ENCODE data around the gene POP5.
"Not testable (repeated sequence)": the region's sequence is repeated elsewhere in the genome, so short reads cannot be mapped to it uniquely, and the experiment has no call there.

The POP5 gene, protein sequence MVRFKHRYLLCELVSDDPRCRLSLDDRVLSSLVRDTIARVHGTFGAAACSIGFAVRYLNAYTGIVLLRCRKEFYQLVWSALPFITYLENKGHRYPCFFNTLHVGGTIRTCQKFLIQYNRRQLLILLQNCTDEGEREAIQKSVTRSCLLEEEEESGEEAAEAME

DNA sequence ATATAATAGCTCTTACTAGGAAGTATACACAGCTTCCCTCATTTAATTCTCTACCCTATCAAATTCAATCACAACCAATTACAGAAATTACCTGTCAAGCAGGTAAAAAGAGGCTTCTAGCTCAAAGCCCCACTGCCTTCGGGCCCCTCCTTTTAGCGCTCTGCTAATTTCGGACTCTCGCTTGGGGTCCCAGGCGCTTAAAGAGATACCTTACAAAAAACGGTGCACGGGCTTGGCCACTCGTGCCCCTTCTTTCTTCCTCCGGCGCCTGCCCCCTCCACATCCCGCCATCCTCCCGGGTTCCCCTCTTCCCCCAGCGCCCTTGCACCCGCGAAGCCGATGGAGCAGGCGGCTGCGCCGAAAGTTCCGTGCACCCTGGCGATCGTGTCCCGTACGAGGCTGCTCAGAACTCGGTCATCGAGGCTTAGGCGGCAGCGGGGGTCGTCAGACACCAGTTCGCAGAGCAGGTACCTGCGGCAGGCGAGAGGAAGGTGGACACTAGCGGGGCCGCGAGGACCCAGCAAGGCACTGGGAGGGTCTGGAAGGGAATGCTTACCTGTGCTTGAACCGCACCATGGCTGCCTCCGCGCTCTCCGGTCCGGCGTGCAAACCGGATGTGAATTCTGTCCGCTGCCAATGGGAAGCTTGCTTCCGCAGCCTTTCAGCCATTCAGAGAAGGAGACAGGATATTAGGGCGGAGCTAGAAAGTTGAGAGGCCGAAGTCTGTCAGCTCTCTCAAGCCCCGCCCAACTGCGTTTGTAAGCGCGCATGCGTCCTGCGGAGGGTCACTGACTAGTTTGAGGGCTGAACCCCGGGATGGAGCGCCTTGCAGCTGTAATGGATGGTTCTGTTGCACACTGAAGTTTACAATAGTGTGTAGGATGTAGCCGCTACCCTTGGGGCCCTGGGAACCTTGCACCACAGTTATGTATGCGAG is at the start of gene POP5:
Gene POP5 (minus strand): TSS at position 616 of the 937 bp plus-strand sequence. CDS start 40 bp downstream, at position 576.
- peak within 1 kb of the TSS; percentile 85 for H3K4me3 ChIP-seq (ENCODE audit: low read length)
- no peaks in the 10 kb centered on the region for H3K27me3 ChIP-seq (ENCODE audit: control insufficient read depth, insufficient read depth, low read length)
- peaks cover 21% of the 10 kb centered on the region for H3K4me1 ChIP-seq (ENCODE audit: control insufficient read depth, insufficient read depth, low read length)
- H3K36me3 ChIP-seq (ENCODE audit: control insufficient read depth, insufficient read depth, low read length) = peaks cover 8% of the 10 kb centered on the region
- peak within 1 kb of the TSS; percentile 87 for H3K9ac ChIP-seq (ENCODE audit: low read length)
- no peaks in the 10 kb centered on the region for H3K9me3 ChIP-seq (ENCODE audit: control insufficient read depth, low read length)

DNA sequence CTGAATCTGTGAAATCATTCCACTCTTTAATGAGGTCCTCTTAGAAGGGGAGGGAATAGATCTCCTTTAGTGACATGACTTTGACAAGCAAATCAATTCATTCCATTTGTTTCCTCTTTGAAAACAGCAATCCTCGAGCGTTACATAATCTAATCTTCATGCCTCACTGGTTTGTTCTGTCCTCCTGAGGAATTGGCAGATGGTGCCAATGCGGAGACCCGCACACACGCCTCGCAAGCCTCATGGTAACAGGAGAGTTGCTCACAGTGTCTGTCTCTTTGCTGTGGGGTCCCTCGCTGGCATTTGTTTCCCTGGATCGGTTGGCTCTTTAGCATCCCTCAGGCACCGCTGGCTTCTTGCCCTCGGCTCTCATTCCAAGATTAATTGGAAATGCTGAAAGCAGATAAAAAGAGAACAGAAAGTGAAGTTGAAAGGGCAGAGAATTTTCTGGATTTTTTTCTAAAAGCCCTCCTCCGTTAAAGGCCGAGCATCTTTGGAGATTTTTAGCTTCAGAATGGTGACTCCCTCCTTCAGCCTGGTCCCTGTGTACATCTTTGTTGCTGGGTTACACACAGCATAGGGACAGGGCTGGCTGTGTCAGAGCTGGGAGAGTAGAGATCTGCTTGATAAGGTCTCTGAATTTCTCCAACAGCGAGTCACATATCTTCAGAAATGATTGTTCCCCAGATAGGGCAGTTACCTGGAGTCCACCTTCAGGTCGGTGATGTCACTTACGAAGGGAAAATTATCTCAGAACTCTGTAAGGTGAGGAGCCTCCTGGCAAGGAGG is 49.1 kb upstream of the POP5 start:
- Histone ChIP-seq H3K36me3 (ENCODE audit: control insufficient read depth, insufficient read depth, low read length) (no peaks in the 10 kb centered on the region), H3K4me3 (ENCODE audit: low read length) (no peak overlapping the region), H3K9ac (ENCODE audit: low read length) (no peak overlapping the region)

DNA sequence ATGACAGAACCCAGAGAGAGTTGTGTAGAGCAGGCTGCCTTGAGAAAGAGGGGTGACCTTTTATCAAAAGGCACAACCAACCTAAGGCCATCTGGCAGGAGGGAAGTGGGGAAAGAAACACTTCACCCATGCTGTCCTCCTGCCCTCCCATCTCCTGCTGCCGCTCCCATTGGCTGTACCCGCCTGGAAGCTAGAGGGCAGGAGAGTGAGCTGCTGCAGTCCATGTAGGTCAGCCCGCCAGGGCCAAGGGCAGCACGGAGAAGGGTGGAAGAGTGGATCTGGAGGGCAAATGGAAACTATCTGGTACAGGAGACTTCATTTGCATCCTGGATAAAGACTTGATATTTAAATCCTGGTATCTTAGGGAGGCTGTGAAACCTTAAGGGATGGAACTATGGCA is 47.7 kb upstream of the POP5 start:
- no peaks in the 10 kb centered on the region for H3K4me1 ChIP-seq (ENCODE audit: control insufficient read depth, insufficient read depth, low read length)
- H3K27me3 ChIP-seq (ENCODE audit: control insufficient read depth, insufficient read depth, low read length) = no peaks in the 10 kb centered on the region
- no peaks in the 10 kb centered on the region for H3K36me3 ChIP-seq (ENCODE audit: control insufficient read depth, insufficient read depth, low read length)
- H3K9me3 ChIP-seq (ENCODE audit: control insufficient read depth, low read length) = no peaks in the 10 kb centered on the region
- no peak overlapping the region for H3K9ac ChIP-seq (ENCODE audit: low read length)
- no peak overlapping the region for H3K4me3 ChIP-seq (ENCODE audit: low read length)

More for the DNA sequence above, 49.1 kb upstream of the POP5 start:
- Histone ChIP-seq H3K9me3 (ENCODE audit: control insufficient read depth, low read length) (no peaks in the 10 kb centered on the region), H3K27me3 (ENCODE audit: control insufficient read depth, insufficient read depth, low read length) (no peaks in the 10 kb centered on the region), H3K4me1 (ENCODE audit: control insufficient read depth, insufficient read depth, low read length) (no peaks in the 10 kb centered on the region)

DNA sequence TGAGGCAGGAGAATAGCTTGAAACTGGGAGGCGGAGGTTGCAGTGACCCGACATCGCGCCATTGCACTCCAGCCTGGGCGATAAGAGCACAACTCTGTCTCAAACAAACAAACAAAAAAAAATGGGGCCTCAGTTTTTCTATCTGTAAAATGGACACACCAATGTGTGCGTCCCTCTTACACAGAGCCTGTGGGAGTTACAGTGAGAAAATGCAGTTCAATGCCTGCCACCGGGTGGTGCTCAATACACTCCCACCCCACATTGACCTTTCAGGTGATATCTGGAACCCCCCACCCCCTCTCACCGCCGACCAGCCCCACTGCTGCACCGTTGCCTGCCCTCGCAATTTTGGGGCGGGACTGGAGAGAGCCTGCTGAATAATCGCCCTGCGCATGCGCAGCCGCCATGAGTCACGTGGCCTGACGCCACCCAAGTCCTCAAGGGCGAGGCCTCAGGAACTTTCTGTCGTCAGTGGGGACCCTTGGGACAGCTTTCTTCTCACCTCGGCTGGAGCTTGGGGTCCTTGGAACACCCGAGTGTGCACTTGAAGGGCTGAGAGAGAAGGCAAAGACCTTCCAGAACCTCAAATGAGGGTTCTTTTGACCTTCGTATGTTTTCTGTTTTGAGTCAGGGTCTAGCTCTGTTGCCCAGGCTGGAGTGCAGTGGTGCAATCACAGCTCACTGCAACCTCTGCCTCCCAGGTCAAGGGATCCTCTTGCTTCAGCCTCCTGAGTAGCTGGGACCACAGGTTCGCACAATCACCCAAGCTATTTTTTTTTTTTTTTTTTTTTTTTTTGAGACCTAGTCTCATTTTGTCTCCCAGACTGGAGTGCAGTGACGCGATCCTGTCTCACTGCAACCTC is 44.6 kb upstream of the POP5 start:
- Histone ChIP-seq H3K36me3 (ENCODE audit: control insufficient read depth, insufficient read depth, low read length) (no peaks in the 10 kb centered on the region), H3K9ac (ENCODE audit: low read length) (no peak overlapping the region), H3K4me1 (ENCODE audit: control insufficient read depth, insufficient read depth, low read length) (no peaks in the 10 kb centered on the region)

DNA sequence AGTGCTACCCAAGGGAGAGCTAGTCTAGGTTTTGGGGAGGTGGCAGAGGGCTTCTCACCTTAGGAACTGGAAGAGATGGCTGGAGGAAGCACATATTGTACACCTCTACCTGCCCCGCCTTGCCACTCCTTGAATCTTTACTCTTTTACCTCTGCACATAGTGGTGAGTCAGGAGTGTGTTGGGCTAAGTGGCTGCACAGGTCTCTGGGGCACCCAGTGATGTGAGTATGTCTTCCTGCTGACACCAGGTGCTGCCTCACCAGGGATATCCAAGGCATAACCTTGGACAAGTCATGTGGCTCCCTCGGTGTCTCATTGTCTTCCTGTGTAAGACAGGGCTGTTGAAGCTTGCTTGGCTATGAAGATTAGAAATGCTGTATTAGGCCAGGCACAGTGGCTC is 39.4 kb upstream of the POP5 start:
- Histone ChIP-seq H3K4me3 (ENCODE audit: low read length) (no peak overlapping the region), H3K9ac (ENCODE audit: low read length) (no peak overlapping the region), H3K4me1 (ENCODE audit: control insufficient read depth, insufficient read depth, low read length) (no peaks in the 10 kb centered on the region), H3K27me3 (ENCODE audit: control insufficient read depth, insufficient read depth, low read length) (peaks cover 6% of the 10 kb centered on the region), H3K36me3 (ENCODE audit: control insufficient read depth, insufficient read depth, low read length) (no peaks in the 10 kb centered on the region), H3K9me3 (ENCODE audit: control insufficient read depth, low read length) (no peaks in the 10 kb centered on the region)

More for the DNA sequence above, 44.6 kb upstream of the POP5 start:
- H3K4me3 ChIP-seq (ENCODE audit: low read length) = no peak overlapping the region
- no peaks in the 10 kb centered on the region for H3K27me3 ChIP-seq (ENCODE audit: control insufficient read depth, insufficient read depth, low read length)
- no peaks in the 10 kb centered on the region for H3K9me3 ChIP-seq (ENCODE audit: control insufficient read depth, low read length)

DNA sequence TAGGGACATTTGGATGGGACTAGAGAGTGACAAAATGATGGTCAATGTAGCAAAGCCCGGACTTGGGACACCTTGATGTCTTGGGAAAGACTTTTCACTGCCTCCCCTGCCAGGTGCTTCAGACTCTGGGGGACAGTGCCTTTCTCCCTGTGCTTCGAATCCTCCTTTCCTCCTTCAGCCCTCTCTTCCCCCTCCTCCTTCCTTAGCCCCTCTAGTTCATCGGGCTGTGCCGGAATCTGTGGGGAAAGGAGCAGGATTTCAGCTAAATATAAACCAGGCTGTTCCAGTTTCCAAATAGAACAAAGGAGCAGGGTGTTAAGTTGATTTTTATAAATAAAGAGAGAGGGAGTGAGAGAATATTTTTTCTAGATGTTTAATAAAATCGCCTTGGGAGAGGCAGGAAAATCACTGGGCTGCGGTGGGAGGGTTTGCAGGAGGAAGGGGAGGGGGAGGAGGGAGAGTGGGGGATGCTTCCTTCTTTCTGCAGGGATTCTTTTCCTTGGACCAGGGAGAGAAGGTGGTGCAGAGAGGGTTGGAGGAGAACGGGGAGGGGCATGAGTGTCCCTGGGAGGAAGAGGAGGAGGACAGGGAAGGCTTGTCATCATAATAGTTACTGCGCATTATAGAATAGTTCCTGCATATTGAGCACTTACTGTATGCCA is 37.9 kb upstream of the POP5 start:
- no peaks in the 10 kb centered on the region for H3K36me3 ChIP-seq (ENCODE audit: control insufficient read depth, insufficient read depth, low read length)
- peaks cover 4% of the 10 kb centered on the region for H3K4me1 ChIP-seq (ENCODE audit: control insufficient read depth, insufficient read depth, low read length)
- no peak overlapping the region for H3K9ac ChIP-seq (ENCODE audit: low read length)
- no peak overlapping the region for H3K4me3 ChIP-seq (ENCODE audit: low read length)
- no peaks in the 10 kb centered on the region for H3K9me3 ChIP-seq (ENCODE audit: control insufficient read depth, low read length)
- peaks cover 6% of the 10 kb centered on the region for H3K27me3 ChIP-seq (ENCODE audit: control insufficient read depth, insufficient read depth, low read length)

DNA sequence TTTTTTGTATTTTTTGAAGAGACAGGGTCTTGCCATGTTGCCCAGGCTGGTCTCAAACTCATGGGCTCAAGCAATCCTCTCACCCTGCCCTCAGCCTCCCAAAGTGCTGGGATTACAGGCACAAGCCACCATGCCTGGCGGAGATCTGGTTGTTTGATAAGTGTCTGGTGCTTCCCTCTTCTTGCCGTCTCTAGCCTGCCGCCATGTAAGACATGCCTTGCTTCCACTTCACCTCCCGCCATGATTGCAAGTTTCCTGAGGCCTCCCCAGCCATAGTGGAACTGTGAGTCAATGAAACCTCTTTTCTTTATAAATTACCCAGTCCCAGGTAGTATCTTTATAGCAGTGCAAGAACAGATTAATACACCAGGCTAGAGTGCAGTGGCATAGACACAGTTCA is 36.6 kb upstream of the POP5 start:
- not testable (repeated sequence) for H3K9me3 ChIP-seq (ENCODE audit: control insufficient read depth, low read length); H3K9ac ChIP-seq (ENCODE audit: low read length); H3K36me3 ChIP-seq (ENCODE audit: control insufficient read depth, insufficient read depth, low read length); H3K4me1 ChIP-seq (ENCODE audit: control insufficient read depth, insufficient read depth, low read length); H3K27me3 ChIP-seq (ENCODE audit: control insufficient read depth, insufficient read depth, low read length); H3K4me3 ChIP-seq (ENCODE audit: low read length)

DNA sequence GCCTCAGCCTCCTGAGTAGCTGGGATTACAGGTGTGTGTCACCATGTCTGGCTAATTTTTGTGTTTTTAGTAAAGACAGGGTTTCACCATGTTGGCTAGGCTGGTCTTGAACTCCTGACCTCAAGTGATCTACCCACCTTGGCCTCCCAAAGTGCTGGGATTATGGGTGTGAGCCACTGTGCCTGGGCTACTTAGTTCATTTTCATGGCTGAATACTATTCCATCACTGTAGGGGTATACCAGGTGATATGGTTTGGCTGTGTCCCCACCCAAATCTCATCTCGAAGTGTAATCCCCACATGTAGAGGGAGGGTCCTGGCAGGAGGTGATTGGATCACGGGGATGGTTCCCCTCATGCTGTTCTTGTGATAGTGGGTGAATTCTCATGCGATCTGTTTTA is 36.0 kb upstream of the POP5 start:
- not testable (repeated sequence) for H3K9ac ChIP-seq (ENCODE audit: low read length); H3K4me3 ChIP-seq (ENCODE audit: low read length); H3K27me3 ChIP-seq (ENCODE audit: control insufficient read depth, insufficient read depth, low read length); H3K9me3 ChIP-seq (ENCODE audit: control insufficient read depth, low read length); H3K36me3 ChIP-seq (ENCODE audit: control insufficient read depth, insufficient read depth, low read length); H3K4me1 ChIP-seq (ENCODE audit: control insufficient read depth, insufficient read depth, low read length)

DNA sequence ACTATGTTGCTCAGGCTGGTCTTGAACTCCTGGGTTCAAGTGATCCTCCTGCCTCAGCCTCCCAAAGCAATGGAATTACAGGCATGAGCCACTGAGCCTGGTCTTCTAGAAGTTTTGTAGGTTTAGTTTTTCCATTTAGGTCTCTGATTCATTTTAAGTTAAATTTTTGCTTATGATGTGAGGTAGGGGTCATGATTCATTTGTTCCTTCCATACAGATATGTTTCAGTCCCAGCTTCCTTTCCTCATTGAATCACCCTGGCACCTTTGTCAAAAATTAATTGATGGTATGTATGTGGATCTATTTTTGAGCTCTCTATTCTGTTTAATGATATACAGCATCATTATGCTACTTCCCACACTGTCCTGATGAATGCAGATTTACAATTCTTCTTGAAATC is 33.6 kb upstream of the POP5 start:
- peaks cover 6% of the 10 kb centered on the region for H3K27me3 ChIP-seq (ENCODE audit: control insufficient read depth, insufficient read depth, low read length)
- peaks cover 9% of the 10 kb centered on the region for H3K4me1 ChIP-seq (ENCODE audit: control insufficient read depth, insufficient read depth, low read length)
- H3K36me3 ChIP-seq (ENCODE audit: control insufficient read depth, insufficient read depth, low read length) = no peaks in the 10 kb centered on the region

DNA sequence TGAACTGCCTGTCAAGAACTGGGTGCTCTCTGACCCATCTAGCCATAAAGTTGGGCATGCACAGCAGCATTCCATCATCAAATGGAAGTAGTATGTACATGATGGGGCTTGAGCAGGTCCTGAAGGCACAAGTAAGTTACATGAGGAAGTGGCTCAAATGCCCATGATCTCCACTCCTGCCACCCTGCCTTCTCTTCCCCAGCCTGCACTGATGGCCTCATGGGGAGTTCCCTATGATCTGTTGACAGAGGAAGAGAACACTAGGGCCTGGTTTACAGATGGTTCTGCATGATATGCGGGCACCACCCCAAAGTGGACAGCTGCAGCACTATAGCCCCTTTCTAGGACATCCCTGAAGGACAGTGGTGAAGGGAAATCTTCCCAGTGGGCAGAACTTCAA is 30.3 kb upstream of the POP5 start:
- H3K27me3 ChIP-seq (ENCODE audit: control insufficient read depth, insufficient read depth, low read length); H3K36me3 ChIP-seq (ENCODE audit: control insufficient read depth, insufficient read depth, low read length); H3K4me1 ChIP-seq (ENCODE audit: control insufficient read depth, insufficient read depth, low read length); H3K4me3 ChIP-seq (ENCODE audit: low read length); H3K9ac ChIP-seq (ENCODE audit: low read length); H3K9me3 ChIP-seq (ENCODE audit: control insufficient read depth, low read length): not testable (repeated sequence)

More for the DNA sequence above, 33.6 kb upstream of the POP5 start:
- H3K4me3 ChIP-seq (ENCODE audit: low read length) = no peak overlapping the region
- no peaks in the 10 kb centered on the region for H3K9me3 ChIP-seq (ENCODE audit: control insufficient read depth, low read length)
- no peak overlapping the region for H3K9ac ChIP-seq (ENCODE audit: low read length)

DNA sequence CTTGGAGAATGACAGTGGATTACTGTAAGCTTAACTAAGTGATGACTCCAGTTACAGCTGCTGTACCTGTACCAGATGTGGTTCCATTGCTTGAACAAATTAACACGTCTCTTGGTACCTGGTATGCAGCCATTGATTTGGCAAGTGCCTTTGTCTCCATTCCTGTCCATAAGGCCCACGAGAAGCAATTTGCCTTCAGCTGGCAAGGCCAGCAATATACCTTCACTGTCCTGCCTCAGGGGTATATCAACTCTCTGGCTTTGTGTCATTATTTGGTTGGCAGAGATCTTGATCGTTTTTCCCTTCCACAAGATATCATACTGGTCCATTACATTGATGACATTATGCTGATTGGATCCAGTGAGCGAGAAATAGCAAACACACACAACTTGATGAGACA is 29.4 kb upstream of the POP5 start:
- Histone ChIP-seq H3K4me3 (ENCODE audit: low read length) (no peak overlapping the region), H3K9ac (ENCODE audit: low read length) (no peak overlapping the region), H3K36me3 (ENCODE audit: control insufficient read depth, insufficient read depth, low read length) (no peaks in the 10 kb centered on the region), H3K27me3 (ENCODE audit: control insufficient read depth, insufficient read depth, low read length) (no peaks in the 10 kb centered on the region), H3K4me1 (ENCODE audit: control insufficient read depth, insufficient read depth, low read length) (peaks cover 9% of the 10 kb centered on the region), H3K9me3 (ENCODE audit: control insufficient read depth, low read length) (no peaks in the 10 kb centered on the region)
